ENCODE data around the gene RND2.

GRCh38 chr17:43074869-43075268 is 49.8 kb downstream of the RND2 start:
- TF ChIP-seq POLR2AphosphoS5 (IDR thresholded peaks at IDR 0.05) = no peak
- no peak for TF ChIP-seq POLR2A (IDR thresholded peaks at IDR 0.05)
- TF ChIP-seq, protein P1, sequence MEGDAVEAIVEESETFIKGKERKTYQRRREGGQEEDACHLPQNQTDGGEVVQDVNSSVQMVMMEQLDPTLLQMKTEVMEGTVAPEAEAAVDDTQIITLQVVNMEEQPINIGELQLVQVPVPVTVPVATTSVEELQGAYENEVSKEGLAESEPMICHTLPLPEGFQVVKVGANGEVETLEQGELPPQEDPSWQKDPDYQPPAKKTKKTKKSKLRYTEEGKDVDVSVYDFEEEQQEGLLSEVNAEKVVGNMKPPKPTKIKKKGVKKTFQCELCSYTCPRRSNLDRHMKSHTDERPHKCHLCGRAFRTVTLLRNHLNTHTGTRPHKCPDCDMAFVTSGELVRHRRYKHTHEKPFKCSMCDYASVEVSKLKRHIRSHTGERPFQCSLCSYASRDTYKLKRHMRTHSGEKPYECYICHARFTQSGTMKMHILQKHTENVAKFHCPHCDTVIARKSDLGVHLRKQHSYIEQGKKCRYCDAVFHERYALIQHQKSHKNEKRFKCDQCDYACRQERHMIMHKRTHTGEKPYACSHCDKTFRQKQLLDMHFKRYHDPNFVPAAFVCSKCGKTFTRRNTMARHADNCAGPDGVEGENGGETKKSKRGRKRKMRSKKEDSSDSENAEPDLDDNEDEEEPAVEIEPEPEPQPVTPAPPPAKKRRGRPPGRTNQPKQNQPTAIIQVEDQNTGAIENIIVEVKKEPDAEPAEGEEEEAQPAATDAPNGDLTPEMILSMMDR (IDR thresholded peaks at IDR 0.05) = no peak
